Ishikawa (cell line): ENCODE measurements around the gene STEAP3.

Experiments
- CEBPB ChIP-seq: IDR thresholded peaks from 2 replicates; pipeline ENCODE4 v1.6.1; 2012
- CREB1 ChIP-seq: IDR thresholded peaks from 2 replicates; pipeline ENCODE4 v1.6.1; 2012; ENCODE audit warnings: low read depth
- EGR1 ChIP-seq: IDR thresholded peaks from 2 replicates; pipeline ENCODE4 v1.6.1; 2012
- EP300 ChIP-seq: IDR thresholded peaks from 2 replicates; pipeline ENCODE4 v1.6.1; 2012; ENCODE audit warnings: borderline replicate concordance
- FOXM1 ChIP-seq: IDR thresholded peaks from 2 replicates; pipeline ENCODE4 v1.6.1; 2012; ENCODE audit warnings: low read depth, borderline replicate concordance
- NFIC ChIP-seq: IDR thresholded peaks from 2 replicates; pipeline ENCODE4 v1.6.1; 2012
- RAD21 ChIP-seq: IDR thresholded peaks from 2 replicates; pipeline ENCODE4 v1.6.1; 2012; ENCODE audit warnings: low read depth
- TAF1 ChIP-seq: IDR thresholded peaks from 2 replicates; pipeline ENCODE4 v1.6.1; 2012; ENCODE audit warnings: low read depth, mild to moderate bottlenecking
- TCF12 ChIP-seq: IDR thresholded peaks from 2 replicates; pipeline ENCODE4 v1.6.1; 2012; ENCODE audit warnings: low read depth
- TEAD4 ChIP-seq: IDR thresholded peaks from 2 replicates; pipeline ENCODE4 v1.6.1; 2012
- YY1 ChIP-seq: IDR thresholded peaks from 2 replicates; pipeline ENCODE4 v1.6.1; 2012; ENCODE audit warnings: low read depth
- ZBTB7A ChIP-seq: IDR thresholded peaks from 2 replicates; pipeline ENCODE4 v1.6.1; 2012; ENCODE audit warnings: low read depth
- TF ChIP-seq, protein P1 (sequence below): IDR thresholded peaks from 2 replicates; pipeline ENCODE4 v1.6.1; 2012; ENCODE audit warnings: low read depth, mild to moderate bottlenecking
- TF ChIP-seq, protein P2 (sequence below): IDR thresholded peaks from 2 replicates; pipeline ENCODE4 v1.6.1; 2012
- TF ChIP-seq, protein P3 (sequence below): IDR thresholded peaks from 2 replicates; pipeline ENCODE4 v1.6.1; 2012

The STEAP3 gene

DNA sequence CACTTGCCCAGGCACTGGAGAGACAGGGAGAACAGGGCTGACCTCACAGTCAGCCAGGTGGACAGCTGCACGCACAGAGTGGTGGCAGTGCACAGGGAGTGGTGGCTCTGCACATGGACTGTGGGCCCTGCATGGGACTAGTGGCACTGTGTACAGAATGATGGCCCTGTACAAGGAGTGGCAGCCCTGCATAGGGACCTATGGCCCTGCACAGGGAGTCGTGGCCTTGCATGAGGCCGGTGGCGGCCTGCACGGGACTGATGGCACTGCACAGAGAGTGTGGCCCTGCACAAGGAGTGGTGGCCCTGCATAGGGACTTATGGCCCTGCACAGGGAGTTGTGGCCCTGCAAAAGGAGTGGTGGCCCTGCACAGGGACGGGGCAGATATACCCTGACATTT is 19.1 kb upstream of the STEAP3 start:
- TF ChIP-seq NFIC: no peak
- TF ChIP-seq CEBPB: no peak
- TF ChIP-seq CREB1: no peak
- TF ChIP-seq RAD21: no peak
- TF ChIP-seq TCF12: no peak
- TF ChIP-seq EGR1: no peak
- TF ChIP-seq ZBTB7A: no peak
- TF ChIP-seq, protein P1, sequence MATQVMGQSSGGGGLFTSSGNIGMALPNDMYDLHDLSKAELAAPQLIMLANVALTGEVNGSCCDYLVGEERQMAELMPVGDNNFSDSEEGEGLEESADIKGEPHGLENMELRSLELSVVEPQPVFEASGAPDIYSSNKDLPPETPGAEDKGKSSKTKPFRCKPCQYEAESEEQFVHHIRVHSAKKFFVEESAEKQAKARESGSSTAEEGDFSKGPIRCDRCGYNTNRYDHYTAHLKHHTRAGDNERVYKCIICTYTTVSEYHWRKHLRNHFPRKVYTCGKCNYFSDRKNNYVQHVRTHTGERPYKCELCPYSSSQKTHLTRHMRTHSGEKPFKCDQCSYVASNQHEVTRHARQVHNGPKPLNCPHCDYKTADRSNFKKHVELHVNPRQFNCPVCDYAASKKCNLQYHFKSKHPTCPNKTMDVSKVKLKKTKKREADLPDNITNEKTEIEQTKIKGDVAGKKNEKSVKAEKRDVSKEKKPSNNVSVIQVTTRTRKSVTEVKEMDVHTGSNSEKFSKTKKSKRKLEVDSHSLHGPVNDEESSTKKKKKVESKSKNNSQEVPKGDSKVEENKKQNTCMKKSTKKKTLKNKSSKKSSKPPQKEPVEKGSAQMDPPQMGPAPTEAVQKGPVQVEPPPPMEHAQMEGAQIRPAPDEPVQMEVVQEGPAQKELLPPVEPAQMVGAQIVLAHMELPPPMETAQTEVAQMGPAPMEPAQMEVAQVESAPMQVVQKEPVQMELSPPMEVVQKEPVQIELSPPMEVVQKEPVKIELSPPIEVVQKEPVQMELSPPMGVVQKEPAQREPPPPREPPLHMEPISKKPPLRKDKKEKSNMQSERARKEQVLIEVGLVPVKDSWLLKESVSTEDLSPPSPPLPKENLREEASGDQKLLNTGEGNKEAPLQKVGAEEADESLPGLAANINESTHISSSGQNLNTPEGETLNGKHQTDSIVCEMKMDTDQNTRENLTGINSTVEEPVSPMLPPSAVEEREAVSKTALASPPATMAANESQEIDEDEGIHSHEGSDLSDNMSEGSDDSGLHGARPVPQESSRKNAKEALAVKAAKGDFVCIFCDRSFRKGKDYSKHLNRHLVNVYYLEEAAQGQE: no peak
- TF ChIP-seq, protein P2, sequence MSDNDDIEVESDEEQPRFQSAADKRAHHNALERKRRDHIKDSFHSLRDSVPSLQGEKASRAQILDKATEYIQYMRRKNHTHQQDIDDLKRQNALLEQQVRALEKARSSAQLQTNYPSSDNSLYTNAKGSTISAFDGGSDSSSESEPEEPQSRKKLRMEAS: no peak
- no peak for TF ChIP-seq FOXM1
- no peak for TF ChIP-seq TEAD4
- TF ChIP-seq TAF1: no peak
- no peak for TF ChIP-seq EP300
- TF ChIP-seq YY1: no peak
- TF ChIP-seq, protein P3, sequence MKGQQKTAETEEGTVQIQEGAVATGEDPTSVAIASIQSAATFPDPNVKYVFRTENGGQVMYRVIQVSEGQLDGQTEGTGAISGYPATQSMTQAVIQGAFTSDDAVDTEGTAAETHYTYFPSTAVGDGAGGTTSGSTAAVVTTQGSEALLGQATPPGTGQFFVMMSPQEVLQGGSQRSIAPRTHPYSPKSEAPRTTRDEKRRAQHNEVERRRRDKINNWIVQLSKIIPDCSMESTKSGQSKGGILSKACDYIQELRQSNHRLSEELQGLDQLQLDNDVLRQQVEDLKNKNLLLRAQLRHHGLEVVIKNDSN: no peak

DNA sequence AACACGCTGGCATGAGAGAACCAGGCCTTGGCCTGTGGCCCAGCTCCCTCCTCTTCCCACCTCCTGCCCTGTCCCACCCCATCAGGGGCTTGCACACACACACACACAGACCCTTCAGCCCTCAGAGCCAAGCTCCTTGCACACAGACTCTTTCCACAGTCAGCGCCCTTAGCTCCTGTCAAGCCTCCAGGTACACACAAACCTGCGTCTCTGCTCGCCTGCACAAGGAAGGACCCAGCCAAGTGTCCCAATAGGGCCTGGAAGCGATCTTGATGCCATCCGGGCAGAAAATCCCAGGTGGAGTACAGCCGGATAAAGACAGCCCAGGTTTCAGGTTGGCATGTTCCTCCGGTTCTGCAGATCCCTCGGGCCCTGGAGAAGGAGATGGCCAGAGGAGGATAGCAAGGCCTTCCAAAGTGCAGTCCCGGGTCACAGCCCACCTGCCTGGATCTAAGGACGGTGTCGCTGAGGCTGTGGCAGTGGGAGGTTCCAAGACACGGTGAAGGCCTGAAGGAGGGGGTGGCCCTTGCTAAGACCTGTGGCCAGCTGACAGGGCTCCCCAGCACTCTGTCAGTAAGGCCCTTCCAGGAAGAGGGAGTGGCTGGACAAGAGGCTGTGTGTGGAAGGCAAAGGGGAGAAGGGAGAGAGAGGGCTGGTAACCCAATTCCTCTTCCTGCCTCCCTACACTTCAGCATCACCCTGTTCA is 18.5 kb upstream of the STEAP3 start:
- TF ChIP-seq EGR1 (no peak), EP300 (no peak)
- TF ChIP-seq, protein P1: no peak

DNA sequence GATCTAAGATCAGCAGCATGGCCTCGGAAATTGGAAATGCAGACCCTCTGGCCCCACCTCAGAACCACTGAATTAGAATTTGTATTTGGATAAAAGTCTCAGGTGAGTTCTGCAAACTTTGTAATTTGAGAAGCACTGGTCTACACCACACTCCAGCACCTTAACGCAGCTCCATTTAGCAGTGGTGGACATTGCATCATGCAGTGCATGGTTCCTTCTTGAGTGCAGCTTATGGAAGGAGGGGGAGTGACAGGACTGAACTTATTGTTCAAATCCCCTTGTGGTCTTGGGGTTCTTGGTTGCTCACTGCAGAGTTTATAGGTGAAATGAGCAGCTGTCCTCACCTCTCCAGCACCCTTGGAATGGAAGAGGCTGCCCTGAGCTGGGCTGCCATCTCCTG is 17.4 kb upstream of the STEAP3 start:
- TF ChIP-seq ZBTB7A (no peak), FOXM1 (no peak), TCF12 (no peak)
- TF ChIP-seq, protein P1: no peak
- TF ChIP-seq, protein P2: no peak

DNA sequence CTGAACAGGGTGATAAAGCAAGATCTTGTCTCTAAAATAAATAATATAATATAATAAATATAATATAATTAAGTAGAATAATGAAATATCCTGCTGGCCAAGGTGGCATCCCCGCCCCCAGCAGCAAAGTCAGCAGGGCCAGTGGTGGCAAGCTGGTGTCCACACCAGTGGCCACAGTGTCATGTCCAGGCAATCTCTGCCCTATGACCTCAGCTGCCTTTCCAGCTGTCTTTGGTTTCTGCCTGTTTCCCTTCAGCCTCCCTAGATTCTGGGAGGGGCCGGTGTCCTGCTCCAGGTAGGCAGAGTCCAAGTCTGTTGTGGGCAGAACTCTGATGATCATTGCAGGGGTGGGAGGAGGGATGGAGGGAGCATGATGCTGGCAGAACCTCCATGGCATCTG is 16.2 kb upstream of the STEAP3 start:
- no peak for TF ChIP-seq NFIC
- TF ChIP-seq, protein P1: no peak
- no peak for TF ChIP-seq TEAD4
- no peak for TF ChIP-seq CREB1
- TF ChIP-seq, protein P3: no peak
- TF ChIP-seq YY1: no peak
- TF ChIP-seq EP300: no peak
- TF ChIP-seq EGR1: no peak
- no peak for TF ChIP-seq TCF12
- no peak for TF ChIP-seq RAD21
- no peak for TF ChIP-seq ZBTB7A
- TF ChIP-seq, protein P2: no peak
- TF ChIP-seq TAF1: no peak
- TF ChIP-seq FOXM1: no peak
